Mesenteric fat pad (tissue), 1 donor: ENCODE data around the gene SNCAIP. TPM values are rescaled to one million over a fixed set of nuclear protein-coding genes. Genes with fewer than 3 reads are reported as not detected.
"Not testable (repeated sequence)": the region's sequence is repeated elsewhere in the genome, so short reads cannot be mapped to it uniquely, and the experiment has no call there.

Source experiments
- DNase-seq: peaks from one replicate; pipeline ENCODE4 v3.0.0-alpha.2; 2020; ENCODE audit warnings: low spot score
- total RNA-seq: library from RNA; stranded (reverse); fragmentation: NEBNext Ultra II Directional; extraction: Animal tissue kit (Norgen Biotek cat#: 25700); gene quantifications from one replicate; pipeline ENCODE4 v1.2.1, GENCODE V29; 2021
- donor health status: DM: yes; HTN: yes; CAD: no.

The SNCAIP gene
- total RNA-seq, 1 donor from 2014 or later: 3.6 TPM

DNA sequence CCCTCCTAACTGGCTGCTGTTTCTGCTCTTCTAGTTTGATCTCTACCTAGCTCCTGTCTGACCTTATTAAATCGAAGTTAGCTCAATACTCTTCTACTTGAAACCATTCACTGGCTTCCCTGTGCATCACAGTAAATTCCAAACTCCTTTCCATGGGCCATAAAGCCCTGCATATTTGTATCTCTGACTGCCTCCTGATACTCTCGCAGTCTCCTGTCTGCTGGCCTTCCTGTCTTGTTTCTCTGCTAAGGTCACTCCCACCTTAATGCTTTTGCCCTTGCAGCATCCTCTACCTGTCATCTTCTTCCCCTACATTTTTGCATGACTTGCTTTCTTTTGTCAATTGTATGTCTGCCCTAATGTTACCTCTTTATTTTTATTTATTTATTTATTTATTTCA is 44.8 kb downstream of the SNCAIP start:
- DNase-seq: no peak

DNA sequence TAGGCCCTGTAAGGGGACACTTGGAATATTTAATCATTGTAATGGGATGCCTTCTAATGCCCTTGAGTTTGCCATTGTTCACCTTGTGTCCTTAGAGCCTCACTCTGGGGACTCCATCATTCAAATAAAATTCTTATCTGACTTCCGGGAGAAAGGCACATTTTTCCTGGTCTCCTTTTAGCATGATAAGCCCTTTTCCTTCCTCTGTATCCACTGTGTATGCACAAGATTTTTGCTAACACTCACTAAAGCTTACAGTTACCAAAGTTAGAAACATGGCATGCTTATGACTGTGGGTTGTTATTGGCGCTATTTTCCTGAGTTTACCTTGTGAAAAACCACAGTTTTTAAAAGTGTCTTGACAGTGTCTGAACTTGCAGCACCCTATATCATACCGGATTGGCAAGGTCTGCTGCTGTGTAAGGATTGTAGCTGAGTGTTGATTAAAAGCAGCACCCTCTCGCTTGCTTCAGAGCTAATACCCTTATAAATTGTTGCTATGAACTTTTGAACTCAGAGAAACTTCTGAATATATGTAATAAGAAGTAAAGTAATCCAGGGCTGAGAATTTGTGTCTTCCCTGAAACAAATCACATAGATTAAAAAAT is 46.4 kb downstream of the SNCAIP start:
- DNase-seq: no peak

DNA sequence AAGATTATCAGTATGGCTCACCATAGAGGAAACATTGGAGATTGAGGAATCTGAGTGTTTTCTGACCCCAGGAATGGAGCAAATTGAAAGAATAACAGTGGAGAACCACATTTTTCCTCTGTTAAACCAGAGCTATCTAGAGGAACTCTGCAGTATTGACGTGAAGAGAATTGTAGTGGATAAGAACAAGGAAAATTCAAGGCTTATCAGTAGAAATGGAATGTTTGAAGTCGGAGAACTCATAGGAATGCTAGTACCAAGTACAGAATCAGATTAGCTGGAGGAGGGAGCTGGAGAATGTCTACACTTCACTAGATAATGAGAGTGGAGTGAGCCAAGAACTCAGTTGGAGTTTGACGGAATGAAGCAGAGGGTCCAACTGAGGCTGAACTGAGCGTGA is 50.3 kb downstream of the SNCAIP start:
- no peak for DNase-seq

DNA sequence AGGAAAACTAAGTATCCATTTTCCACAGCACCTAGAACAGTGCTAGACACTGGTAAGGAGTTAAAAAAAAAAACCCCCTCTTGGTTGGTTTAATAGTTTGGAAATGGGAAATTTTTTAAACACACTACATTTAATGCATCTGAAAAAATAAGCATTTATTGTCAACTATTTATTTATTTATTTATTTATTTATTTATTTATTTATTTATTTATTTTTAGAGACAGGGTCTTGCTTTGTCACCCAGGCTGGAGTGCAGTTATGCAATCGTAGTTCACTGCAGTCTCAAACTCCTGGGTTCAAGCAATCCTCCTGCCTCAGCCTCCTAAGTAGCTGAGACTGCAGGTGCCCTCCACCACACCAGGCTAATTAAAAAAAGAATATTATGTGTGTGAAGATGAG is 51.6 kb downstream of the SNCAIP start:
- DNase-seq: no peak

DNA sequence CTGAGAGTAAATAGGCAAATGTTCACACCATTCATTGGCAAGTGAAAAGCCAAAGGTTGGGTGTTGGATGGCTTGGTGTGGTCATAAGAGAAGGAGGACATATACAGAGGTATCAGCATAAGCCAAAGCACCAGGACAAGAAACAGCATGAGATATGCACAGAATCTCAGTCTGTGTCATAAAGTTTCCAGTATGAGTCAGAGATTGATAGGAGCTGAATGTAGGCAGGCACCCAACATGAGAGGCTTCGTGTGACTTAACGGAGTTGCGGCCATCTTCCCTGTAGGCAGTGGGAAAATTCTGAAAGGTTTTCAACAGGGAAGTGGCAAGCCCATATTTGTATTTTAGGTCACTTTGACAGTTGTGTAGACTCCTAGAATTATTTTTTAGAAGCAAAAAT is 54.5 kb downstream of the SNCAIP start:
- DNase-seq: no peak

DNA sequence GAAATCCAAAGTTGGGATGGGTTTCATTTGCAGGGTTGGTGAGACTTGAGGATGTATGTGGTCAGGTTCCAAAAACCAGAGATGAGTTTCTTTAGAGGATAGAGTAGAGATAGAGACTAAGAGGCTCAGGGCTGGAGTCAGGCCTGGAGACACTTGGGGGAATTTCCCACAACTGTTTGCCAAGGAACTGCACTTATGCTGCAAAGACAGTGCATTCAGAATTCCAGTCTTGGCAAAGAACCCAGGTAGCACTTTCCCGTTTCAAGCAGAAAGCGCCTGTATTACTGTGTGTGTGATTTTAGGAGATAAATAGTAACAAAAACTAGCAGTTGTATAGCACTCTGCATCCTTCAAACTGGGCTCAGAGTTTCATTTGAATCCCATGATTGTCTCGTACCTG is 55.4 kb downstream of the SNCAIP start:
- DNase-seq: no peak

DNA sequence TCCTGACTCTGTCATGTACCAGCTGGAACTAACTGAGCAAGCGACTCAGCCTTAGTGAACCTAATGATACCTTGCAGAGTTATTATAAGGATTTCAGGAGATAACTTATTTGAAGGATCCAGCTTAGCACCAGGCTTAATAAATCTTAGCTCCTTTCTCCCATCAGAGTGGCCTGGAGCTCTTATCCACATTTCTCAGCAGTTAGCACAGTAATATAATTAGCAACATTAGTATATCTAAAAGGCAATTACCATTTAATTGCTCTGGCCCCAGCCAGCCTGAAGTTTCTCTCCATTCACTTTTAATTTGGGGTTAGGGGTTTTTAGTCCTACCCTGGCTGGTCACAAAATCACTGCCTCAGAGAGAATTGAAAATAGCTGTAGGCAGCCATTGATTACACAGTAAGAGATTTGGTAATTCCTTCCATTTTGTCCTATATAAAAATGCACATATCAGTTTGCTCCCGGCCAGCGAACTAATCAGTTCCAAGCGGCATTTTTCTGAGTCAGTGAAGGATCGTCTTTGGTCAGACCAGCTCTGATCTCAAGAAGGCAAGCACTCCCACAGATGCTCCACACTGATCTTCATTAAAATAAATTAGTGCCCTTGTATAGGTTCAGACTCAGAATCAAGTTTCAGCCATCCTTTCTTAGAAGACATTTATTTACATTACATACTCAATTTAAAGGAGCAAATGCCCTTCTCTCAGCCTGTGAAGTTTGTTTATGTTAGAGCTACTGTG is 56.6 kb downstream of the SNCAIP start:
- DNase-seq: no peak

DNA sequence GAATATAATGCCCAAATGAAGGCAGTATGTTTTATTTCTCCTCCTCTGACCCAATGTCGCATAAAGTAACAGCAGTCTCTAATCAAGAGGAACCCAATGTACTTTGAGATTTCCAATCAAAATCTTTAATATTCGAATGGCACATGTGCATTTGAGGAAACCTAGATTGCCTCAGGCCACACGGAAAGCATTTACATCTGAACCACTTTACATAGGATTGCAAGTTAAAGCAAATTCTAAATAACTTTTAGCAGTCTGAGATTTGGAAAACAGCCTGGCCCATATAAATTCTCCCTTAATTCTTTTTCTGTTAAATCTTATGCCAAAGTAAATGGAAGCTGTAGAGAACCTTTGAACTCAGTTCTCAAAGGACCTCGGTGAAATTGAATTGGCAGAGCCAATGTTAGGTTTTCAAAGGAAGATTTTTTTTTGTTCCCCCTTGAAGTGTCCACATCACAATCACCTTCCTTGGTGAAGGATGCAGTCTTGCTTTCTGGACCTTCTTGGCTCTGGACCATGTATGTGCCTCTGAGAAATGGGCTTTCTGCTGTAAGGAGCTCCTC is 57.3 kb downstream of the SNCAIP start:
- DNase-seq: no peak

DNA sequence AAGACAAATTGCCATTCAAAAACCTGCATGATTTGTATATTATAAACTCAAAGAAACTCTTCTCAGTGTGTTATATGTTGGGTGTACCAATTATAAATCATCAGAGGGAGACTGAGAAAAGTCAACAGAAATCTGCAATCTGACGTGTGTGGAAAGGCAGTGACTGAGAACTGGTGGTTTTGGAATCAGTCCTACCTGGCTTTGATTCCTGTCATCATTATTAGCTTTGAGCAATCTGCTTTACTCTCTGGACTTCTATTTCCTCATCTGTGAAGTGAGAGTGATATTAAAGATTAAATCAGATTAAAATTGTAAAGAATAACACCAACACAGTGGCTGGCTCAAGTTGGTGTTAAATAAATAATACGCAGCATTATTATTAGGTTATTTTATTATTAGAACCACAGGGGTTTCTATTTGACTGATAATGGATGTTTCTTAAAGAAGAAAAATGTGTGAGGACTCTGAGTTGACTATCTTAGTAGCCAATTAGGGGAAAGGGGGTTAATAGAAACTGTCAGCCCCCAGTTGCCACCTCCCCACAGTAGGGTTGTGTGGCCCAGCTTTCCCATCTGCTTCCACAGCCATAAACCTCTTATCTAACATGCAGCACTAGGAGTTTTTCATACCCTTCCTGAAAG is 59.6 kb downstream of the SNCAIP start:
- no peak for DNase-seq

DNA sequence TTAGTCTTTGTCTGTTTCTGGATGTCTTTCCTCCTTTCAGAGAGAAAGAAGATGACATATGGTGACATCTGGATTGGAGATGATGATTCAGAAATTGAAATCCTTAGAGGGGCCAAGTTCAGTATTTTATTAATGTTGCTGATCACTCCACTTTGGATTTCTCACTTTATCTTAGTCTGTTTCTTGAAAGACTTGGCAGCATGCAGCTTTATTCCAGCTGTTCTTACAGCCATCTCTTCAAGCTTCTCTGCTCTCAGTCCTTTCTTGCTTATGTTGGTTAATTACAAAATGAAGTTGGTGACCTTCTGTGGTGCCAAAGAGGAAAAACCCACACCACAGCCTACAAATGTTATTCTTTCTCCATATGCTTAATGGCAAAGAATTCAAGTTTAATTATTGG is 62.1 kb downstream of the SNCAIP start:
- no peak for DNase-seq

DNA sequence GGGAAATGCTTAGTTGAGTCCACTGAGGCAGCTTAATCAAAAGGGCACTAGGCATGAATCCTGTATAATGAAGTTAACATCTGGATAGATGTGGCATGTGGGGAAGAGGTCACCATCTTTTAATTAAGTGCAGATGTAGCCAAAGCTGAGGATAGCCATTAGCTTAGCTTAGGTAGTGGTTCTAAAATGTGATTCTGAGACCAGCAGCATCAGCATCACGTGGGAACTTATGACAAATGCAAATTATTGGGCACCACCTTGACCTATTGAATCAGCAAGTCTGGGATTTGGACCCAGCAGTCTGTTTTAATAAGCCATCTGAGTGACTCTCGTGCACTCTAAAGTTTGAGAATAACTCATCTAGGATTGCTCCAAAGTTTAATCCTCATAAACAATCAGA is 63.8 kb downstream of the SNCAIP start:
- no peak for DNase-seq

DNA sequence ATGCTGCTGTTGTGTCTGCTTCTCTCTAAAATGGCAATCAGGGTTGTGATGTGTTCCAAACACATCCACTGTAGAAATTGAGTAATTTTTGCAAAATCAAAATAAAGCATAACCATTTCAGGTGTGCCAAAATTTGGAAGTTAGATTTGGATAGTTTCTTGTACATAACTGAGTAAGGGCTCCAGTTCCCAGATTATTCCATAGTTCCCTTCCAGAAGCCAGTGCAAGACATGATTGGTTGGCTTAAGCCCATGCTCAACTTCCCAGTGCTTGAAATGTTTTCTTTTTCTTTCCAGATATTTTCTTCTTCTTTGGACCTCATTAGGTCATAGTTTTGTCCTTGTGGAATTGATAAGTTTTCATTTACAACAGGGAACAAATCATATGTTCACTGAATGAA is 64.2 kb downstream of the SNCAIP start:
- DNase-seq: no peak

DNA sequence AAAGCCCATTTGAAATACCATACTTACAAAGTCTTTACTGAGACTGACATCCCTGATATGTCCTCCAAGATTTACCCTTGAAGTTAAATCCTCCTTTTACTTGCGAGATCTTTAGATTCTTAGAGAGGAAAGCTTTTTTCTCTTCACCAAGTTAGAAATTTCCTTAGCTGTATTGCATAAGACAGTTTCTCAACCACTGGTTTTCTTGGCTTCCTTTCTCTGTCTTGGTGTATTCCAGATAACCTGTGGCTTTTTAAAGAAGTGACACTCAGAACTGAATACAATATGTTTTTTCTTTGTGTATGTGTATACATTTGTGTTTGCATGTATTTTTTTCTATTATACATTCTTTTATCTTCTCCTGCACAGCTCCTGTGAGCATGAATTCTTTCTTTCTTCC is 65.0 kb downstream of the SNCAIP start:
- DNase-seq: no peak

DNA sequence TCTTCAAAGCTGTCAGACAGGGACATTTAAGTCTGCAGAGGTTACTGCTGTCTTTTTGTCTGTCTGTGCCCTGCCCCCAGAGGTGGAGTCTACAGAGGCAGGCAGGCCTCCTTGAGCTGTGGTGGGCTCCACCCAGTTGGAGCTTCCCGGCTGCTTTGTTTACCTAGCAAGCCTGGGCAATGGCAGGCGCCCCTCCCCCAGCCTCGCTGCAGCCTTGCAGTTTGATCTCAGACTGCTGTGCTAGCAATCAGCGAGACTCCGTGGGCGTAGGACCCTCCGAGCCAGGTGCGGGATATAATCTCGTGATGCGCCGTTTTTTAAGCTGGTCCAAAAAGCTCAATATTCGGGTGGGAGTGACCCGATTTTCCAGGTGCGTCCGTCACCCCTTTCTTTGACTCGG is 70.9 kb downstream of the SNCAIP start:
- DNase-seq: not testable (repeated sequence)

DNA sequence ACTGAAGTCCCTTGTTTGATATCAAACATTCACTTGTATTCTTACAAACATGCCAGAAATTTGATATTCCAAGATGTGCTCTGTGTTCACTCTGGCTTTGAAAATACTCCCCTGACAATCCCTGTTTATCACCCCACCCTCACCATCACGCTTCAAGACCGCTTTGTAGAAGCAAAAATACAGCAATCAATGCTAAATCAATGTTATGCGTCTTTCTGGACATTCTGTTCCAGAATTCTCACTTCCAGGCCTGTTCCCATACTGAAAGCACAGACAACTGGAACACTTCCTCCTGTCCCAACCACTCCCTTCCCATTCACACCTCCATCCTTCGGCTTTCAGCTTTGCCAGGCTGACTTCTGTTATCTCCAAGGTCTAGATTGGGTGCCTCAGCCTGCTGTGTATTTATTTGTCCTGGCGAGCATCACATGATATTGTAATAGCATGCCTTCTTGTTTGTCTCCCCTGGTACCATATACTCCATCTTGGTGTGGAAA is 72.8 kb downstream of the SNCAIP start:
- DNase-seq: no peak

DNA sequence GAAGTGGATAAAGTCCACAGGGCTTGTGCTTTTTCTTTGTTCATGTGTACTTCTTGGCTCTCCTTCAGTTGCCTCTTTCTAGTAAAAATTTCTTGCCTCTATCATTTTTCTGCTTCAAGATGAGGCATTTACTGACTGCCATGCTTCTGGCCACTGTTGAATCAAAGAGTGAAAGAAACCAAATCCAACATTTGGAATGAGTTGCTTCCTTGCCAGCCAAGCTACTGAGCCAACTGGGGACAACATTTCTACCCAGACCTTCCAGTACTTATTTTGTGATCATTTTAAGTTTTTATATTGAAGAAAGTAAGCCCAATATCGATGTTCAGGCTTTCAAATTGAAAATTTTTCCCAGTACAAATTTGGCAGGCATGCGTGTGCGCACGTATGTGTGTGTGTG is 73.2 kb downstream of the SNCAIP start:
- no peak for DNase-seq

DNA sequence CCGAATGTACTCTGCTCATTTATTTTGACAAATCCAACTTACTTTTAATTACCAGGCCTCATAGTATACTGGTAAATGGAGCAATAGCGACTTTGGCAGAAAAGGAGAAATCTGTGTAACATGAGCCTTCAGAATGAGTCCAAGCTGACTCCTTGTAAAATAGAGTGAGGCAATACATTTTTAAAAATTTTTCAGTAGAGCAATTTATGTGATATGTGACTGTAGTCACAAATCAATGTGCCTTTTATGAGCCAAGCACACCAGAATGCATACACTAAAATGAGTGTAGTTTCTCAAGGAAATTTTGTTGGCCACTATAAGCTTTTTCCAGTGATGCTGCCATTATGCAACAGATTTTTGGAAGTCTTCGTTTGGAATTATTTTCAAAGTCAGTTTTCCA is 73.8 kb downstream of the SNCAIP start:
- DNase-seq: no peak

DNA sequence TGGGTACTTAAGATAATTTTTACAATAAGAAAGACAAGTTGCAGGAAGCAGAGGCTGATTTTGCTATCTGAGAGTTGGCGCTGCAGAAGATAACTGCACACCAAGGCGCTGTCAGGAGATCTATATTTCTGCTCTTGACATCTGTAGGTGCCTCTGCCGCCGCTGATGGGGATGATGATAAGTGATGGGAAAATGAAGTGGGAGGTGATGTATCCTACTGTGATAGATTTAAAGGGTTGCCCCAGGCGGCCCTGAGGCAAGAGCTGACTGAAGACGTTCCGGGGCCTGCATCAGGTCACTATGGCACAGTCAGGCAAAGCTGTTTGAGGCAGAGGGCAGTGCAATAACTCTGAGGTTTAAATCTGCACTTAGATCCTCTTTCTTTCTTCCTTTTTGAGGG is 78.1 kb downstream of the SNCAIP start:
- no peak for DNase-seq

DNA sequence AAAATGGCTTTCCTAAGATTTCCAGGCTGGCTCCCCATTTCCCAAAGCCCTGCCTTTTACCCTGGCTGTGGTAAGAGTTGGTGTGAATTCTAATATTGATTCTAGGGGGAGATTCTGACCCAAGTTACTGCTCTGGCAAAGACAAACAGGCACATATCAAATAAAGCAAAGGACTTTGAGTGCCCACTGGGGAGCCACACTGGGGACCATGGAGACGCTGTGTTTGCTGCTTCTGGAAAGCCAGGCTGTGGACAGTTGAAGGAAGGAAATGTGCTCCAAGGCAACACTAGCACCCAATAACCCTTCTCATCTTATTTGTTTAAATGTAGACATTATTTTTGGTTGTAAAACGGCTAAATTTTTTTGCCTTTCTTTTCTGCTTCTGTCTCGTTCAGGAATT is 78.7 kb downstream of the SNCAIP start:
- no peak for DNase-seq

DNA sequence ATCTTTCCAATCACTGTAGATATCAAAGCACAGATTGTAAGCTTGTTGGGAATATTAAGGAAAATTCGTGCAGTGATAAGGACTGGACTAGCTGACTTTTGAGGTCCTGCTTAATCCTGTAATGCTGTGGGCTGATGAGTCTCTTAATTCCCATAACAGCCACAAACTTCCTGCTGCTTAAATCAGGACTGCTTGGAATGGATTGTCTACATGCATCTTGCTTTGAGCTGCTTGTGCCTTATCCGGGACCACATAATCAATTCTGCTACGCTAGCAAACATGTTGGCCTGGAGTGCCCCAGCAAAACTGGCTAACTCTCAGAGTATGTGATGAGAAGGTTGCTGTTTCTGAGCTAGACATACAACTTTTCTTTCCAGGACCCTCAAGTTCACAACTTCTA is 79.6 kb downstream of the SNCAIP start:
- DNase-seq: no peak

DNA sequence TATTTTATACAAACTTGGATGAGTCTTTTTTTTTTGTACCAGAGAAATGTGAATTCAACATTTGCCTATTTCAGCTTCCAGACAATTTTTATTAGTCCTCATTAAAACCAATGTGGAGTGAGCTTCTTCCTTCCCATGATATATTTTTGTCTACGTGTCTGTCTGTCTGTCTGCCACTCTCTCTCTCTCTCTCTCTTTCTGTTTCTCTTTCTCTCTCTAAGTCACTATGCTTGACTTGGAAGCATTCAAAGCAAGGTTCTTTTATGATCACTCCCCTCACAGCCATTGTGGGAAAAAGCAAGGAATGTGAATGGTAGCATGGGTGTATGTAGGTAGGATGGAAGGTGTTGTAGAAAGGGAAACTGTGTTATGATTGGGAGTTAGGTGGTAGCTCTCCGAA is 80.2 kb downstream of the SNCAIP start:
- no peak for DNase-seq

DNA sequence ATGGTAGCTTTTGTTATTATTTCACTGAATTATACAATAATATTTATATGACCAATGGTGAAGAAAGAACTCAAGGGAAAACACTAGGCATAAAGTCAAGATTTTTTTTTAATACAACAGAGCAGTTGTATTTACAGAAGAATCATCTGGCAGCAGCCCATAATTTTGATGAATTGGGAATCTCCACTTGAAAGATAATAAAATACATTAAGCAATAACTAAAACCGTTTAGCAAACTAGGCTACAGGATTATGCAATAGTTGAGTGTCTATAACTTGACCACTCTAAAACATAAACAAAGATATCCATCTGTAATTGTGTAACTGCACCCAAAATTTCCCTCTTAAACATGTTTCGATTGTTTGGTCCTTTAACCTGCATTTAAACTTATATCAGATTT is 80.8 kb downstream of the SNCAIP start:
- DNase-seq: no peak
